ENCODE data around the gene GFPT2. TPM values are rescaled to one million over a fixed set of nuclear protein-coding genes. Genes with fewer than 3 reads are reported as not detected.

GFPT2 gene
- total and polyA plus RNA-seq, 12 donors = 1.9 to 20.1 (median 9.3) TPM

- Histone ChIP-seq H3K27me3 (no peaks in the 10 kb centered on the region), H3K4me1 (replicated peaks in 1 of 2) (peaks cover 0 to 8% of the 10 kb centered on the region in 2 donors), H3K9me3 (replicated peaks in 1 of 3) (no peaks in the 10 kb centered on the region), H3K27ac (no peak overlapping the region), H3K4me3 (no peak overlapping the region), H3K36me3 (replicated peaks in 1 of 2) (no peaks in the 10 kb centered on the region)
- intact Hi-C loops (cut with DNase I) = no loop called here
- 89 to 100% (median 95%) methylated on average over 3 to 8 of the region's 8 CpGs for WGBS, 4 donors
- TF ChIP-seq CTCF (IDR thresholded peaks at IDR 0.05) (no peak), POLR2A (IDR thresholded peaks at IDR 0.05) (no peak)
- no peak for DNase-seq
These were observed 46.3 kb downstream of the GFPT2 start for GRCh38 chr5:180306796-180307195.

- H3K27me3 ChIP-seq = no peaks in the 10 kb centered on the region
- H3K9me3 ChIP-seq (replicated peaks in 1 of 3) = no peaks in the 10 kb centered on the region
- WGBS, 4 donors = 40 to 46% (median 41%) methylated on average over 5 to 12 of the region's 12 CpGs
- no peak overlapping the region for H3K27ac ChIP-seq
- peaks cover 0 to 8% of the 10 kb centered on the region in 2 donors for H3K4me1 ChIP-seq (replicated peaks in 1 of 2)
- intact Hi-C loops (cut with DNase I) = no loop called here
- H3K4me3 ChIP-seq = no peak overlapping the region
- no peaks in the 10 kb centered on the region for H3K36me3 ChIP-seq (replicated peaks in 1 of 2)
- TF ChIP-seq CTCF (IDR thresholded peaks at IDR 0.05) = no peak
- no peak for TF ChIP-seq POLR2A (IDR thresholded peaks at IDR 0.05)
- peak; percentile 38 to 85 (median 70) for DNase-seq
These were observed 47.7 kb downstream of the GFPT2 start for GRCh38 chr5:180305481-180305880.

- peak in 1 of 7 donors; percentile 31 for DNase-seq
- Histone ChIP-seq H3K9me3 (replicated peaks in 1 of 3) (no peaks in the 10 kb centered on the region), H3K27ac (no peak overlapping the region), H3K4me1 (replicated peaks in 1 of 2) (peaks cover 0 to 8% of the 10 kb centered on the region in 2 donors), H3K27me3 (no peaks in the 10 kb centered on the region), H3K36me3 (replicated peaks in 1 of 2) (no peaks in the 10 kb centered on the region), H3K4me3 (no peak overlapping the region)
- intact Hi-C loops (cut with DNase I) = no loop called here
- WGBS, 4 donors = 60 to 74% (median 66%) methylated on average over 6 to 18 of the region's 18 CpGs
- TF ChIP-seq CTCF (IDR thresholded peaks at IDR 0.05) (no peak), POLR2A (IDR thresholded peaks at IDR 0.05) (no peak)
These were observed 48.4 kb downstream of the GFPT2 start for GRCh38 chr5:180304431-180305375.

- no peak for DNase-seq
- 85 to 98% (median 91%) methylated on average over 4 of the region's 4 CpGs for WGBS, 4 donors
- TF ChIP-seq CTCF (IDR thresholded peaks at IDR 0.05) = no peak
- no peak for TF ChIP-seq POLR2A (IDR thresholded peaks at IDR 0.05)
- no peaks in the 10 kb centered on the region for H3K27me3 ChIP-seq
- H3K9me3 ChIP-seq (replicated peaks in 1 of 3) = no peaks in the 10 kb centered on the region
- H3K4me1 ChIP-seq (replicated peaks in 1 of 2) = peaks cover 0 to 8% of the 10 kb centered on the region in 2 donors
- H3K4me3 ChIP-seq = no peak overlapping the region
- H3K27ac ChIP-seq = no peak overlapping the region
- H3K36me3 ChIP-seq (replicated peaks in 1 of 2) = no peaks in the 10 kb centered on the region
- intact Hi-C loops (cut with DNase I) = no loop called here
These were observed 49.2 kb downstream of the GFPT2 start for GRCh38 chr5:180304016-180304292.
